Activated CD8-positive, alpha-beta memory T cell treated with anti-CD3 and anti-CD28 coated beads, Interleukin-2, amount 50 U/mL, for 48 hours (primary cell): ENCODE data around the gene ZNF587B.
"Not testable (repeated sequence)": the region's sequence is repeated elsewhere in the genome, so short reads cannot be mapped to it uniquely, and the experiment has no call there.

Experiments
- DNase-seq: peaks from one replicate; pipeline ENCODE4 v3.0.0-alpha.2; 2020

The ZNF587B gene

GRCh38 chr19:57819475-57820148 is 10.5 kb upstream of the ZNF587B start:
- peak; percentile 84 for DNase-seq

- no peak for DNase-seq
These were observed 9.5 kb upstream of the ZNF587B start for GRCh38 chr19:57820599-57820998.

GRCh38 chr19:57821095-57821494 is 9.0 kb upstream of the ZNF587B start:
- DNase-seq, result not testable (repeated sequence)

GRCh38 chr19:57821501-57821900 is 8.6 kb upstream of the ZNF587B start:
- DNase-seq, result not testable (repeated sequence)

- not testable (repeated sequence) for DNase-seq
These were observed 6.9 kb upstream of the ZNF587B start for GRCh38 chr19:57823155-57823554.

- DNase-seq, result not testable (repeated sequence)
These were observed 6.5 kb upstream of the ZNF587B start for GRCh38 chr19:57823608-57824007.

GRCh38 chr19:57825511-57825910 is 4.6 kb upstream of the ZNF587B start:
- no peak for DNase-seq

GRCh38 chr19:57829316-57829715 is 783 bp upstream of the ZNF587B start:
- DNase-seq, result no peak

GRCh38 chr19:57836991-57837390 is 6.9 kb downstream of the ZNF587B start:
- DNase-seq, result not testable (repeated sequence)

- not testable (repeated sequence) for DNase-seq
These were observed 8.6 kb downstream of the ZNF587B start for GRCh38 chr19:57838622-57839191.

- DNase-seq, result no peak
These were observed 11.1 kb downstream of the ZNF587B start for GRCh38 chr19:57841122-57841763.

GRCh38 chr19:57847164-57847563 is 17.1 kb downstream of the ZNF587B start:
- DNase-seq, result not testable (repeated sequence)

GRCh38 chr19:57849162-57849665 is 19.1 kb downstream of the ZNF587B start:
- DNase-seq, result not testable (repeated sequence)

GRCh38 chr19:57849666-57850473 is 19.8 kb downstream of the ZNF587B start, which contains the start of gene ZNF587:
TSS of gene ZNF587 (plus strand) at chr19:57849859. CDS start at chr19:57850039, 180 bp downstream.
- peak; percentile 86 for DNase-seq

- DNase-seq, result peak; percentile 60
These were observed 20.5 kb downstream of the ZNF587B start for GRCh38 chr19:57850553-57851017.

GRCh38 chr19:57851812-57852603 is 21.9 kb downstream of the ZNF587B start:
- not testable (repeated sequence) for DNase-seq

GRCh38 chr19:57854117-57854516 is 24.0 kb downstream of the ZNF587B start:
- DNase-seq, result not testable (repeated sequence)

GRCh38 chr19:57862351-57862750 is 32.3 kb downstream of the ZNF587B start:
- DNase-seq, result not testable (repeated sequence)

GRCh38 chr19:57867868-57868492 is 37.9 kb downstream of the ZNF587B start:
- DNase-seq, result no peak

- not testable (repeated sequence) for DNase-seq
These were observed 39.6 kb downstream of the ZNF587B start for GRCh38 chr19:57869655-57870054.

GRCh38 chr19:57870225-57870624 is 40.1 kb downstream of the ZNF587B start:
- no peak for DNase-seq
